HG02884 (cell line): ENCODE data around the gene UTS2R.

ENCODE experiments used
- ATAC-seq: cut with Tn5 transposase; IDR thresholded peaks from one replicate; pipeline ENCODE4 v1.9.1; 2021; ENCODE audit warnings: mild to moderate bottlenecking, moderate library complexity; ENCODE audit not compliant: unreplicated experiment

Gene UTS2R

GRCh38 chr17:82388223-82388921 lies 16.8 kb downstream of the UTS2R start:
- no peak for ATAC-seq

- ATAC-seq, result no peak
Measured at GRCh38 chr17:82388922-82389283, 17.3 kb downstream of the UTS2R start.

- ATAC-seq, result no peak
Measured at GRCh38 chr17:82389379-82389778, 17.8 kb downstream of the UTS2R start.

GRCh38 chr17:82390015-82390859 lies 18.7 kb downstream of the UTS2R start:
- ATAC-seq, result no peak

GRCh38 chr17:82390860-82391435 lies 19.4 kb downstream of the UTS2R start:
- ATAC-seq, result no peak

GRCh38 chr17:82391496-82392066 lies 20.0 kb downstream of the UTS2R start:
- ATAC-seq, result no peak

GRCh38 chr17:82392209-82392920 lies 20.8 kb downstream of the UTS2R start:
- ATAC-seq, result no peak

GRCh38 chr17:82392941-82393340 lies 21.4 kb downstream of the UTS2R start:
- ATAC-seq, result no peak

GRCh38 chr17:82394278-82394677 lies 22.7 kb downstream of the UTS2R start:
- ATAC-seq, result no peak

- no peak for ATAC-seq
Measured at GRCh38 chr17:82396601-82397435, 25.3 kb downstream of the UTS2R start.

- no peak for ATAC-seq
Measured at GRCh38 chr17:82397449-82398335, 26.1 kb downstream of the UTS2R start.

GRCh38 chr17:82399041-82399441 lies 27.5 kb downstream of the UTS2R start:
- ATAC-seq, result no peak

- no peak for ATAC-seq
Measured at GRCh38 chr17:82399601-82400101, 28.1 kb downstream of the UTS2R start.

GRCh38 chr17:82400206-82400605 lies 28.6 kb downstream of the UTS2R start:
- ATAC-seq, result no peak

GRCh38 chr17:82400830-82401229 lies 29.3 kb downstream of the UTS2R start:
- no peak for ATAC-seq

- no peak for ATAC-seq
Measured at GRCh38 chr17:82402865-82403264, 31.3 kb downstream of the UTS2R start.

- no peak for ATAC-seq
Measured at GRCh38 chr17:82403662-82404660, 32.4 kb downstream of the UTS2R start.

- ATAC-seq, result no peak
Measured at GRCh38 chr17:82405051-82405450, 33.5 kb downstream of the UTS2R start.
